HUES64 (cell line): Measurements from ENCODE around the gene LRIF1.

Experiments used
- H3K27ac ChIP-seq: 2 replicates; pipeline ENCODE4 v1.7.0; 2013; ENCODE audit warnings: low read depth, low read length, inconsistent platforms
- H3K27me3 ChIP-seq: 2 replicates; pipeline ENCODE4 v1.6.1; 2013; ENCODE audit warnings: mild to moderate bottlenecking, low read length; ENCODE audit not compliant: insufficient read depth
- H3K36me3 ChIP-seq: 2 replicates; pipeline ENCODE4 v1.6.1; 2013; ENCODE audit warnings: mild to moderate bottlenecking, low read length; ENCODE audit not compliant: insufficient read depth
- H3K4me1 ChIP-seq: 2 replicates; pipeline ENCODE4 v1.6.1; 2013; ENCODE audit warnings: mild to moderate bottlenecking, low read length, moderate library complexity; ENCODE audit not compliant: insufficient read depth
- H3K4me3 ChIP-seq: 2 replicates; pipeline ENCODE4 v1.5.1; 2013; ENCODE audit warnings: mild to moderate bottlenecking, low read length, moderate library complexity
- H3K9ac ChIP-seq: 2 replicates; pipeline ENCODE4 v1.6.1; 2013; ENCODE audit warnings: mild to moderate bottlenecking, low read depth, low read length
- H3K9me3 ChIP-seq: 2 replicates; pipeline ENCODE4 v1.6.1; 2013; ENCODE audit warnings: low read depth, low read length; ENCODE audit not compliant: insufficient read depth
- WGBS: fragments of 150-250, 120-280 bp; methylation state at CpG from one replicate; pipeline ENCODE4 v1.1.7; 2013; ENCODE audit warnings: missing lambda C conversion rate; 5-methylcytosine and 5-hydroxymethylcytosine counted together

LRIF1 gene

DNA sequence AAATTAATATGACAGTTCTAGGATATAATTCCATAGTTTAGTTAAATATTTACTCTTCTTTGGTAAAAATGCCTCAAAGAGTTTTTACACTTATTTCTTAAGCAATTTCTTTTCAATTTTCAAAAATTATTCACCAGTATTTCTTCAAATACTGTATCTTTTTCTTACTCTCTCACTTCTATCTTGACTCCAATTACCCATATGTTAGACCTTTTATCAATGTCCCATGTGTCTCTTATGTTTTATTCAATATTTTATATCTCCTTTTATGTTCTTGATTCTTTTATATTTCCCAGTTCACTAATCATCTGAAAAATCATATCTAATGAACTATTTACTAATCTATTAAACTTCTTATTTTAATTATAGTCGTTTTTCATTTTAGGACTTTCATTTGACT, 11.5 kb upstream of the LRIF1 start:
- Histone ChIP-seq H3K36me3 (no peaks in the 10 kb centered on the region), H3K4me3 (no peak overlapping the region), H3K27me3 (peaks cover 3% of the 10 kb centered on the region), H3K27ac (no peak overlapping the region), H3K9me3 (0 out of 2 replicates have a peak, but pooled peaks cover 4% of the 10 kb centered on the region), H3K9ac (no peak overlapping the region), H3K4me1 (no peaks in the 10 kb centered on the region)
- no CpG with 5 or more reads among the region's 1 CpG for WGBS

DNA sequence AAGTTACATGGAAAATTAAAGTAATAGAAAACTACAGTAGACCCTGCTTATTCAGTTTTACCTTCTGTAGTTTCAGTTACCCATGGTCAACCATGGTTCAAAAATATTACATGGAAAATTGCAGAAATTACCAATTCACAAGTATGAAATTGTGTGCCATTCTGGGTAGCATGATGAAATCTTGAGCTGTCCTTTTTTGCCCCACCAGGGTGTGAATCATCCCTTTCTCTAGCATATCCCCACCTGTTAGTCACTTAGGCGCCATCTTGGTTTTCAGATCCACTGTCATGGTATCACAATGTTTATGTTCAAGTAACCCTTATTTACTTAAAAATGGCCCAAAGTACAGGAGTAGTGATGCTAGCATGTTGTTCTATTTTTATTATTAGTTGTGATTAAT, 3.5 kb upstream of the LRIF1 start:
- H3K4me3 ChIP-seq = no peak overlapping the region
- no peak overlapping the region for H3K9ac ChIP-seq
- H3K36me3 ChIP-seq = no peaks in the 10 kb centered on the region
- peaks cover 16% of the 10 kb centered on the region for H3K9me3 ChIP-seq
- peaks cover 10% of the 10 kb centered on the region for H3K27me3 ChIP-seq
- peaks cover 5% of the 10 kb centered on the region; the same call in 1 of the 2 replicates for H3K4me1 ChIP-seq
- no peak overlapping the region for H3K27ac ChIP-seq
- WGBS = 71% methylated on average over 1 of the region's 1 CpG

DNA sequence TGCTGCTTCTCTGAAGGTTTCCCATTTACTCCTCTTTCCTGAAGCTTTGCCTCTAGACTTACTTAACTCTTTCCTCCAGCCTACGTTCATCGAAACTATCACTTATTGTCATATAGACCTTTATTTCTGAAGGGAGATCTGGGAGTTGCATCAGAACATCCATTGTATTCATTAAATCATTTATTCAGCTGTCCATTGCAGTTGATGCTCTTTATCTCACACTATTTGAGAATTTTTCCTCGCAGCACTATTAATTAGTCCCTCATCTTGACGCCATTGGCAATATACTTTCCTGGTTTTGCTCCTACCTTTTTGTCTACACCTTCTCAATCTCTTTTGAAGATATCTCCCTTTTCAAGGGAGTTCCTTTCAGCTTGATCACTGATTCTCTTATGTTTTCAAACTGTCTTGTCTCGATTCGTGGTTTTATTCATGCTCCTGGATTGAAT, 757 bp upstream of the LRIF1 start:
- peak overlapping the region; percentile 73 for H3K4me3 ChIP-seq
- H3K27me3 ChIP-seq = peaks cover 7% of the 10 kb centered on the region; the same call in 1 of the 2 replicates
- H3K9ac ChIP-seq = peak overlapping the region; percentile 44
- H3K9me3 ChIP-seq = peaks cover 16% of the 10 kb centered on the region
- H3K36me3 ChIP-seq = no peaks in the 10 kb centered on the region
- WGBS = 78% methylated on average over 6 of the region's 6 CpGs
- H3K27ac ChIP-seq = peak overlapping the region; percentile 89
- peaks cover 9% of the 10 kb centered on the region; the same call in 1 of the 2 replicates for H3K4me1 ChIP-seq

- Histone ChIP-seq H3K9me3 (peaks cover 16% of the 10 kb centered on the region), H3K27me3 (no peaks in the 10 kb centered on the region), H3K36me3 (no peaks in the 10 kb centered on the region), H3K4me3 (peak overlapping the region; percentile 73), H3K27ac (peak overlapping the region; percentile 89), H3K9ac (peak overlapping the region; percentile 77), H3K4me1 (peaks cover 9% of the 10 kb centered on the region; the same call in 1 of the 2 replicates)
- 6% methylated on average over 38 of the region's 38 CpGs for WGBS
These were observed 631 bp downstream of the LRIF1 start for GRCh38 chr1:110962892-110963690.

GRCh38 chr1:110961902-110962301, 1.8 kb downstream of the LRIF1 start:
- Histone ChIP-seq H3K27me3 (no peaks in the 10 kb centered on the region), H3K9ac (no peak overlapping the region), H3K36me3 (no peaks in the 10 kb centered on the region), H3K9me3 (peaks cover 16% of the 10 kb centered on the region), H3K4me3 (peak overlapping the region; percentile 73), H3K4me1 (peaks cover 9% of the 10 kb centered on the region; the same call in 1 of the 2 replicates), H3K27ac (no peak overlapping the region)

- no peak overlapping the region for H3K27ac ChIP-seq
- 94% methylated on average over 2 of the region's 2 CpGs for WGBS
- no peaks in the 10 kb centered on the region for H3K27me3 ChIP-seq
- peaks cover 9% of the 10 kb centered on the region; the same call in 1 of the 2 replicates for H3K4me1 ChIP-seq
- H3K36me3 ChIP-seq = no peaks in the 10 kb centered on the region
- no peak overlapping the region for H3K9ac ChIP-seq
- peaks cover 16% of the 10 kb centered on the region for H3K9me3 ChIP-seq
- no peak overlapping the region for H3K4me3 ChIP-seq
These were observed 2.8 kb downstream of the LRIF1 start for GRCh38 chr1:110960777-110961420.

DNA sequence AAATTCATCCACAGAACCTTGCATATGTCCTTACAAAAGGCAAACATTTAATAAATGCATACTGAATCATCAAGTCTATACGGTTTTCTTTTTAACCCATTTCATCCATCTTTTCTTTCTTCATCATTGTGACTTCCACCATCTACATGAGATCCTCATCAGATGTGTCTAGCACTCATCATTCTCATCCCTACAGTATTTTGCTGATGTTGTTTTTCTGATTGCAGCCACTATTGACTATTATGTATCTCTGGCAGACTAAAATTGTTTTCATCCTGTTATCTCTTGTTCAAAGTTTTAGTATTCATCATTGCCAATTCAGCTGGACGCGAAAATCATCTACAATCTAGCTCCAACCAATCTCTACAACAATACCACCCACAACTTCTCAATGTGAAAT, 5.9 kb downstream of the LRIF1 start:
- Histone ChIP-seq H3K4me3 (no peak overlapping the region), H3K36me3 (no peaks in the 10 kb centered on the region), H3K9me3 (peaks cover 3% of the 10 kb centered on the region; the same call in 1 of the 2 replicates), H3K27ac (no peak overlapping the region), H3K27me3 (no peaks in the 10 kb centered on the region), H3K4me1 (peaks cover 9% of the 10 kb centered on the region; the same call in 1 of the 2 replicates), H3K9ac (no peak overlapping the region)
- WGBS = 89% methylated on average over 3 of the region's 3 CpGs

- Histone ChIP-seq H3K9me3 (no peaks in the 10 kb centered on the region), H3K27me3 (no peaks in the 10 kb centered on the region), H3K4me3 (no peak overlapping the region), H3K27ac (no peak overlapping the region), H3K36me3 (peaks cover 10% of the 10 kb centered on the region), H3K9ac (no peak overlapping the region), H3K4me1 (no peaks in the 10 kb centered on the region)
- 94% methylated on average over 3 of the region's 4 CpGs for WGBS
These were observed 7.1 kb downstream of the LRIF1 start for GRCh38 chr1:110956586-110956985.

GRCh38 chr1:110953031-110953430, 10.7 kb downstream of the LRIF1 start:
- Histone ChIP-seq H3K4me3 (no peak overlapping the region), H3K9ac (no peak overlapping the region), H3K27ac (no peak overlapping the region), H3K9me3 (no peaks in the 10 kb centered on the region), H3K4me1 (no peaks in the 10 kb centered on the region), H3K36me3 (peaks cover 41% of the 10 kb centered on the region), H3K27me3 (no peaks in the 10 kb centered on the region)

- no peak overlapping the region for H3K4me3 ChIP-seq
- no peak overlapping the region for H3K27ac ChIP-seq
- H3K4me1 ChIP-seq = no peaks in the 10 kb centered on the region
- no peak overlapping the region for H3K9ac ChIP-seq
- H3K27me3 ChIP-seq = no peaks in the 10 kb centered on the region
- 94% methylated on average over 2 of the region's 2 CpGs for WGBS
- H3K9me3 ChIP-seq = no peaks in the 10 kb centered on the region
- H3K36me3 ChIP-seq = peaks cover 51% of the 10 kb centered on the region
These were observed 11.7 kb downstream of the LRIF1 start for GRCh38 chr1:110952031-110952430.

DNA sequence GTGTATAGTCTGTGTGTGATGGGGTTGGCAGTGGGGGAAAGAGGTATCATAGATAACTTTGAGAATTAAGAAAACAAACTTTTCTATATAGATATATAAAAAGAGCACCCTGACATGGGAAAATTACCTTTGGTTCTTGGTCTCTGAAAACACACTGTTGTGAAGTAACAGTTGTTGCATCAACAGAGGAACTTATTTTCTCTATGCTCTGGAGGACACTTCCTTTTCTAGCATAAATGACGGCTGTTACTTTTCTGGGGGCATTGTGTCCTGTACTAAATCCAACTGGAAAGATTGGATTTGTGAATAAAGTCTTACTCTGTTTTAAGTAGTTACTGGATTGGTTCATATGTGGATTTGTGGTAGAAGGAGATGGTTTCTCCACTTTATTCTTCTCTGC, 12.6 kb downstream of the LRIF1 start:
- WGBS = 92% methylated on average over 1 of the region's 1 CpG
- no peak overlapping the region for H3K27ac ChIP-seq
- peaks cover 55% of the 10 kb centered on the region for H3K36me3 ChIP-seq
- no peaks in the 10 kb centered on the region for H3K9me3 ChIP-seq
- no peaks in the 10 kb centered on the region for H3K27me3 ChIP-seq
- H3K9ac ChIP-seq = no peak overlapping the region
- H3K4me3 ChIP-seq = no peak overlapping the region
- H3K4me1 ChIP-seq = no peaks in the 10 kb centered on the region
